ENCODE measurements around the gene NISCH.

DNA sequence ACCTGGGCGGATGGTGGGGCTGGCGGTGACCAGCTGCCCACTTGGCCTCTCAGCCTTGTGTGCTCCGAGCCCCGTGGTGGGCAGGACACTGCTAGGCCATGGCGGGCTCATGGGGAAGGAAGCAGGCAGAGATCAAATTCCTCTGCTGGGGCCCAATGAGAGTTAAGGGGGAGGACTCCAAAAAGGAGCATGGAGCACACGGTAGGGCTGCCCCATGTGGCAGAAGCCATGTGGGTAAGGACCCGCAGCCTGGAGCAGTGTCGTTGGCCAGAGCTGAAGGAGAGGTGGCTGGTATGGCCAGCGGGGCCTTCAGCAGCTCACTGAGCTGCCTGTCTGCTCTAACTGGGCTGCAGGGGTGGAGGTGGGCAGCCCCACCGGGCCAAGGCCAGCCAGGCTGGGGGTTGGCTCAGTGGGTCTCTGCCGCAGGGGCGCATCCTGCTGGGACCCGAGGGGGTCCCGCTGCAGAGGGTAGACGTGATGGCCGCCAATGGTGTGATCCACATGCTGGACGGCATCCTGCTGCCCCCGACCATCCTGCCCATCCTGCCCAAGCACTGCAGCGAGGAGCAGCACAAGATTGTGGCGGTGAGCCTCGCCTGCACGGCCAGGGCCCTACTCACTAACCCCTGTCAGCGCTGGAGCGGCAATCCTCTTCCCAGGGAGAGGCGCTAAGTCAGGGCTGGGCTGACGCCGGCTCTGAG lies 51.0 kb downstream of the NISCH start:
- TF ChIP-seq CTCF (conservative IDR thresholded peaks at IDR 0.05; ENCODE audit: low read depth, low read length) (no peak), EZH2 (IDR thresholded peaks at IDR 0.05; ENCODE audit: low read length, unreplicated experiment) (no peak), EZH2phosphoT487 (IDR thresholded peaks at IDR 0.05; ENCODE audit: borderline replicate concordance, low read length) (no peak)

Measured in PC-3 (cell line).